Endothelial cell of umbilical vein (primary cell): ENCODE measurements around the gene CCDC88B. TPM values are rescaled to one million over a fixed set of nuclear protein-coding genes. Genes with fewer than 3 reads are reported as not detected.

Experiments used
- BruUV-seq: library from RNA; stranded (reverse); fragments of 400-500 nt; replicated peaks from 2 replicates; lab custom pipeline; 2021; lab: Mats Ljungman, UMichigan
- CTCF ChIA-PET: fragments of 300-600, 350-600 bp; sonication (Branson Sonifier 250); formaldehyde crosslinking; loops from one replicate; lab custom pipeline; 2021; ENCODE audit warnings: antibody characterized with exemption, inconsistent platforms; lab: Charles Lee
- POLR2A ChIA-PET: fragments of 300-600, 350-600 bp; sonication (Branson Sonifier 250); formaldehyde crosslinking; loops from one replicate; lab custom pipeline; 2021; ENCODE audit warnings: antibody characterized with exemption, inconsistent platforms; lab: Charles Lee
- DNase-seq: peaks from one replicate; pipeline ENCODE4 v3.0.0-alpha.2; 2011; ENCODE audit warnings: low read depth, low spot score
- FAIRE-seq: peaks from 2 replicates; lab custom pipeline; 2011; peaks lifted over from hg19 to GRCh38; lab: Jason Lieb, UNC
- H2AFZ ChIP-seq: 2 replicates; pipeline ENCODE4 v1.6.0; 2012; ENCODE audit warnings: low read depth, low read length, control low read depth, inconsistent platforms
- H3K27ac ChIP-seq: 2 replicates; pipeline ENCODE4 v1.5.1; 2011; ENCODE audit warnings: low read depth, mild to moderate bottlenecking, control low read depth, low read length, moderate library complexity; ENCODE audit not compliant: insufficient read depth
- H3K27me3 ChIP-seq, 2 experiments: 2 replicates each; pipeline versions ENCODE4 v1.6.0 to v1.6.1; 2011; ENCODE audit warnings: low read length in 2 of 2, mixed read lengths in 1 of 2; ENCODE audit not compliant: control insufficient read depth in 2 of 2, insufficient read depth in 2 of 2
- H3K36me3 ChIP-seq, 2 experiments: 2 replicates in 1 of 2; 3 replicates in 1 of 2; pipeline ENCODE4 v1.5.1; 2011; ENCODE audit warnings: low read length in 2 of 2, mild to moderate bottlenecking in 1 of 2, moderate library complexity in 1 of 2; ENCODE audit not compliant: control insufficient read depth in 2 of 2, insufficient read depth in 2 of 2; ENCODE audit errors: extremely low read depth in 1 of 2
- H3K4me1 ChIP-seq: 3 replicates; pipeline ENCODE4 v1.5.1; 2011; ENCODE audit warnings: mild to moderate bottlenecking, low read length; ENCODE audit not compliant: control insufficient read depth, insufficient read depth; ENCODE audit errors: extremely low read depth
- H3K4me2 ChIP-seq: 2 replicates; pipeline ENCODE4 v1.6.1; 2011; ENCODE audit warnings: low read length, control low read depth, mixed read lengths; ENCODE audit not compliant: insufficient read depth
- H3K4me3 ChIP-seq, 3 experiments: fragments of 200-600 bp in 1 of 3; sonication (generic), shearing (Covaris generic) in 1 of 3; replicated peaks in 1 of 3; 2 replicates each; pipeline ENCODE4 v1.5.1; 2011 to 2016; ENCODE audit warnings: control low read depth in 3 of 3, low read length in 3 of 3, mild to moderate bottlenecking in 2 of 3, inconsistent platforms in 1 of 3, low read depth in 1 of 3, moderate library complexity in 1 of 3; ENCODE audit not compliant: insufficient read depth in 1 of 3
- H3K79me2 ChIP-seq: 2 replicates; pipeline ENCODE4 v1.6.0; 2012; ENCODE audit warnings: low read length, inconsistent platforms; ENCODE audit not compliant: control insufficient read depth, insufficient read depth
- H3K9ac ChIP-seq: replicated peaks from 2 replicates; pipeline ENCODE3; 2011; ENCODE audit warnings: low read length, control low read depth; ENCODE audit not compliant: insufficient read depth; ENCODE audit errors: extremely low read depth
- H3K9me1 ChIP-seq: replicated peaks from 3 replicates; pipeline ENCODE4 v1.6.0; 2011; ENCODE audit warnings: mild to moderate bottlenecking, low read length; ENCODE audit not compliant: control insufficient read depth, insufficient read depth; ENCODE audit errors: extremely low read depth
- H3K9me3 ChIP-seq: replicated peaks from 2 replicates; pipeline ENCODE4 v1.5.1; 2012; ENCODE audit warnings: low read length, inconsistent platforms; ENCODE audit not compliant: control insufficient read depth, insufficient read depth
- H4K20me1 ChIP-seq: replicated peaks from 2 replicates; pipeline ENCODE3; 2011; ENCODE audit warnings: mild to moderate bottlenecking, low read length; ENCODE audit not compliant: control insufficient read depth, insufficient read depth; ENCODE audit errors: extremely low read depth
- CTCF ChIP-seq, 2 donors: IDR thresholded peaks; 1 replicate in 1 of 2; 2 replicates in 1 of 2; pipeline ENCODE4 v1.5.1; 2011; ENCODE audit warnings: low read length in 2 of 2, mild to moderate bottlenecking in 2 of 2, moderate library complexity in 2 of 2, control low read depth in 1 of 2, inconsistent platforms in 1 of 2, low read depth in 1 of 2; ENCODE audit not compliant: insufficient read depth in 1 of 2; ENCODE audit errors: extremely low read depth in 1 of 2
- EZH2 ChIP-seq: IDR thresholded peaks from 2 replicates; pipeline ENCODE4 v1.6.1; 2012; ENCODE audit warnings: borderline replicate concordance, low read depth, mild to moderate bottlenecking, moderate library complexity, low read length, inconsistent platforms; ENCODE audit not compliant: severe bottlenecking
- FOS ChIP-seq: IDR thresholded peaks from 2 replicates; pipeline ENCODE4 v1.6.1; 2011; ENCODE audit warnings: mild to moderate bottlenecking, low read length, moderate library complexity, borderline replicate concordance; ENCODE audit not compliant: insufficient read depth
- GATA2 ChIP-seq: IDR thresholded peaks from 2 replicates; pipeline ENCODE4 v1.7.0; 2011; ENCODE audit warnings: low read depth, mild to moderate bottlenecking, moderate library complexity, mixed read lengths, low read length; ENCODE audit not compliant: insufficient read length, insufficient read depth
- JUN ChIP-seq: IDR thresholded peaks from 2 replicates; pipeline ENCODE4 v1.6.1; 2011; ENCODE audit warnings: borderline replicate concordance, low read depth; ENCODE audit not compliant: insufficient read length, insufficient read depth
- MYC ChIP-seq: IDR thresholded peaks from one replicate; pipeline ENCODE4 v1.6.1; 2011; ENCODE audit warnings: mild to moderate bottlenecking, low read depth, low read length
- POLR2A ChIP-seq: IDR thresholded peaks from 2 replicates; pipeline ENCODE4 v1.6.1; 2012; ENCODE audit warnings: low read depth, mild to moderate bottlenecking, control low read depth, low read length
- POLR2AphosphoS5 ChIP-seq: IDR thresholded peaks from 2 replicates; pipeline ENCODE4 v1.6.1; 2012; ENCODE audit warnings: low read depth, mild to moderate bottlenecking, control low read depth, low read length, moderate library complexity; ENCODE audit not compliant: insufficient read depth
- dilution Hi-C: fragments of 300-500 bp; cut with MboI; formaldehyde crosslinking; loops from one replicate; pipeline ENCODE4 v1.15.0; 2019; ENCODE audit warnings: low sequenced_read_pairs; ENCODE audit not compliant: extremely low pct_ligation_motif_present
- intact Hi-C: fragments of 100-400 bp; cut with micrococcal nuclease; formaldehyde crosslinking; loops from one replicate; pipeline ENCODE4 v1.10.0; 2022
- polyA plus RNA-seq, 4 experiments: library from polyadenylated mRNA; depleted of rRNA in 3 of 4; stranded (reverse) in 3 of 4; unstranded in 1 of 4; fragments of >200 nt; gene quantifications; 2 replicates each; pipeline versions ENCODE4 v1.2.1 to v1.2.3, GENCODE V29; 2011 to 2012; ENCODE audit warnings: missing spikeins in 1 of 4
- total RNA-seq: library from RNA; stranded (reverse); gene quantifications from 2 replicates; pipeline ENCODE4 v1.2.3, GENCODE V29; 2021
- TF ChIP-seq, protein P1 (sequence below): IDR thresholded peaks from 2 replicates; pipeline ENCODE4 v1.6.1; 2011; ENCODE audit not compliant: insufficient read depth, insufficient read length

CCDC88B gene
- total and polyA plus RNA-seq, 2 donors (not counting 3 experiments of a cell fraction or from before 2014, with no cell fraction given), result 1.8 to 2.7 TPM

DNA sequence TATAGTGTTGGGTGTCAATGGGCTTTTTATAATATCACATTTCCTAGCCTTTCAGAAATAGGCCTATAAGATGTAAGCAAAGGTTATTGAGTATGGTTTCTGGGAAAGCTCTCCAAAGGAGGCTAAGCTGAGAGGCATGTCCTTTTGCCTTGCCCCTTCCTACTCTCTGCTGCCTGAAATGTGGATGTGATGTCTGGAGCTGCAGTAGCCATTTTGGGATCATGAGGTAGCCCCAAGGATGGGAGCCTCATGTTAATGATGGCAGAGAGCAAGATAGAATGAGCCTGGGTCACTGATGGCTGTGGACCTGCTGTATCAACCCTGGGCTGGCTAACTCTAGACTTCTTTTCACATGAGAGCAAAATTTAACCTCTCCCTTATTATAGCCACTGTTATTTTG, 47.9 kb downstream of the CCDC88B start:
- POLR2A ChIA-PET, result no interaction called here
- Histone ChIP-seq H3K4me3 (no peak overlapping the region), H3K27ac (no peak overlapping the region), H3K9ac (no peak overlapping the region), H3K27me3 (peaks cover 2 to 10% of the 10 kb centered on the region in 2 experiments), H3K79me2 (no peaks in the 10 kb centered on the region), H3K9me1 (no peaks in the 10 kb centered on the region), H3K36me3 (no peaks in the 10 kb centered on the region), H3K4me1 (no peaks in the 10 kb centered on the region), H4K20me1 (no peaks in the 10 kb centered on the region), H3K4me2 (no peak overlapping the region), H3K9me3 (no peaks in the 10 kb centered on the region), H2AFZ (no peak overlapping the region)
- FAIRE-seq (no peak), DNase-seq (no peak)
- dilution Hi-C loops, result no loop called here
- CTCF ChIA-PET, result no interaction called here
- TF ChIP-seq JUN, result no peak
- no peak for TF ChIP-seq MYC
- TF ChIP-seq FOS, result no peak
- TF ChIP-seq POLR2AphosphoS5, result no peak
- no peak for TF ChIP-seq GATA2
- no peak for TF ChIP-seq POLR2A
- no peak for TF ChIP-seq CTCF (IDR thresholded peaks at IDR 0.05; ENCODE audit: extremely low read depth in 1 of 2, insufficient read depth in 1 of 2, low read depth in 1 of 2, low read length in 2 of 2)
- TF ChIP-seq EZH2, result no peak
- TF ChIP-seq, protein P1, sequence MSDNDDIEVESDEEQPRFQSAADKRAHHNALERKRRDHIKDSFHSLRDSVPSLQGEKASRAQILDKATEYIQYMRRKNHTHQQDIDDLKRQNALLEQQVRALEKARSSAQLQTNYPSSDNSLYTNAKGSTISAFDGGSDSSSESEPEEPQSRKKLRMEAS, result no peak
- intact Hi-C loops, result no loop called here
- BruUV-seq, result no TSS peak
